Colonic mucosa (tissue), 4 donors: ENCODE results near the gene VENTX. TPM values are rescaled to one million over a fixed set of nuclear protein-coding genes. Genes with fewer than 3 reads are reported as not detected.

Source experiments
- DNase-seq: peaks from one replicate; pipeline ENCODE4 v3.0.0-alpha.2; 2020
- H3K27ac ChIP-seq: fragments of 200-600 bp; one replicate; pipeline ENCODE4 v1.8.0; 2021
- H3K27me3 ChIP-seq: fragments of 200-600 bp; one replicate; pipeline ENCODE4 v1.8.0; 2021
- H3K36me3 ChIP-seq: fragments of 200-600 bp; one replicate; pipeline ENCODE4 v1.8.0; 2021
- H3K4me1 ChIP-seq: fragments of 200-600 bp; one replicate; pipeline ENCODE4 v1.8.0; 2021; ENCODE audit warnings: mild to moderate bottlenecking
- H3K4me3 ChIP-seq: fragments of 200-600 bp; one replicate; pipeline ENCODE4 v1.8.0; 2021
- H3K9ac ChIP-seq, 2 donors: one replicate each; pipeline ENCODE4 v1.7.0; 2013; ENCODE audit warnings: control low read depth in 2 of 2, low read depth in 2 of 2, low read length in 2 of 2
- H3K9me3 ChIP-seq: fragments of 200-600 bp; one replicate; pipeline ENCODE4 v1.8.0; 2021
- intact Hi-C: fragments of 100-400 bp; cut with DNase I; formaldehyde crosslinking; loops from one replicate; pipeline ENCODE4 v1.14.1; 2022
- total RNA-seq, 2 donors: library from RNA; stranded (reverse); fragmentation: NEBNext Ultra II Directional in 1 of 2; extraction: Animal tissue kit (Norgen Biotek cat#: 25700) in 1 of 2; gene quantifications; one replicate each; pipeline ENCODE4 v1.2.1, GENCODE V29; 2021
- TF ChIP-seq, protein P1 (sequence below): fragments of 200-600 bp; IDR thresholded peaks from one replicate; pipeline ENCODE4 v1.8.0; 2022; ENCODE audit warnings: antibody characterized with exemption, mild to moderate bottlenecking
- donor health status: healthy.
- donor health status: DM: no; HTN: no; CAD: no.
- donor health status: DM: no; HTN: no; CAD: no.

The VENTX gene
- total RNA-seq, 2 donors from 2014 or later: 0.15 to 0.24 TPM

DNA sequence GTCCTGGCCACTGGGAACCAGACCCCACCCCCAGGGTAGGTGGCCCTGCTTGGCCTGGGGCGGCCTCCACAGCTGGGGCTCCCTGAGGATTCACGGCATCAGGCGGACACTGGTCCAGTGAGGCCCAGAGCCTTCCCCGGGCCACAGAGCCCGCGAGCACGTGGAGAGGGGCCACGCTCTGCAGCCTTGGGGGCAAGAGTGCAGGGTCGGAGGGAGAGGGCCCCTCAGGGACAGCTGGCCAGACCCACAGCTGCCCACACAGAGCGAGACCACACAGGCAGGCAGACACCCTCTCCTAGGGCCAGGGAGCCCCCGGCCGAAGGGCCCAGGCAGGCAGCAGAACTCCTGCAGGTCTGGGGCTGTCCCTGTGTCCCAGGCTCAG is 10.7 kb downstream of the VENTX start:
- H3K4me1 ChIP-seq: no peaks in the 10 kb centered on the region
- no peak for DNase-seq
- H3K27ac ChIP-seq: no peak overlapping the region
- H3K4me3 ChIP-seq: no peak overlapping the region
- no peaks in the 10 kb centered on the region for H3K9me3 ChIP-seq
- H3K27me3 ChIP-seq: peaks cover 21% of the 10 kb centered on the region
- H3K9ac ChIP-seq: no peak overlapping the region
- H3K36me3 ChIP-seq: no peaks in the 10 kb centered on the region
- intact Hi-C loops: no loop called here
- TF ChIP-seq, protein P1, sequence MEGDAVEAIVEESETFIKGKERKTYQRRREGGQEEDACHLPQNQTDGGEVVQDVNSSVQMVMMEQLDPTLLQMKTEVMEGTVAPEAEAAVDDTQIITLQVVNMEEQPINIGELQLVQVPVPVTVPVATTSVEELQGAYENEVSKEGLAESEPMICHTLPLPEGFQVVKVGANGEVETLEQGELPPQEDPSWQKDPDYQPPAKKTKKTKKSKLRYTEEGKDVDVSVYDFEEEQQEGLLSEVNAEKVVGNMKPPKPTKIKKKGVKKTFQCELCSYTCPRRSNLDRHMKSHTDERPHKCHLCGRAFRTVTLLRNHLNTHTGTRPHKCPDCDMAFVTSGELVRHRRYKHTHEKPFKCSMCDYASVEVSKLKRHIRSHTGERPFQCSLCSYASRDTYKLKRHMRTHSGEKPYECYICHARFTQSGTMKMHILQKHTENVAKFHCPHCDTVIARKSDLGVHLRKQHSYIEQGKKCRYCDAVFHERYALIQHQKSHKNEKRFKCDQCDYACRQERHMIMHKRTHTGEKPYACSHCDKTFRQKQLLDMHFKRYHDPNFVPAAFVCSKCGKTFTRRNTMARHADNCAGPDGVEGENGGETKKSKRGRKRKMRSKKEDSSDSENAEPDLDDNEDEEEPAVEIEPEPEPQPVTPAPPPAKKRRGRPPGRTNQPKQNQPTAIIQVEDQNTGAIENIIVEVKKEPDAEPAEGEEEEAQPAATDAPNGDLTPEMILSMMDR: no peak

DNA sequence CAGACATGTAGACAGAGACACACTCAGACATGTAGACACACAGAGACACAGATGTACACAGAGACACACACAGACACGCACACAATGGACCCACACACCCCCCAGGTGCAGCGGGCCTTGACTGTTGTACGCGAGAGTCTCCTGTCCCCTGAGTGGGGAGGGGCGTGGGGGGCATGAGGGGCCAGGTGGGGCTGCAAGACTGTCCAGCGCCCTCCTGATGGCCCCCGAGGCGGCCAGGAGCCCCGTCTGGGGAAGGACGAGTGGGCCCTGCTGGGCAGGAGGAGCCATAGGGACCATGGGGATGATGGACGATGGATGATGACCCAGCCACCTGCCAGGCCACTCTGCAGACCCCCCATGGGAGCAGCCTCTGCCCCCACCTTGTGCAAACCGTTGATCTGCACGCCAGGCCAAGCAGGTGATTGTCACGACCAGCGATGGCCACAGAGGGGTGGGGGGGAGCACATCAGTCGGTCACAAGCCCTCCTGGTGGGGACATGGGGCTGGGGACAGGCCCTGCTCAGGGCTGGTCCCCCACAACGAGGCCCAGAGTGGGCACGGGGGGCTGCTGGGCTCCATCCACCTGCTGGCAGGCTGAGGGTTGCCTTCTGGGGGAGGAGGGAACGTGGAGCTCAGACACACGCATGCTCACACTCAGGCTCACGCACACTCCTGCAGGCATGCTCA is 11.6 kb downstream of the VENTX start:
- DNase-seq: no peak
- Histone ChIP-seq H3K4me1 (no peaks in the 10 kb centered on the region), H3K9ac (no peak overlapping the region), H3K9me3 (no peaks in the 10 kb centered on the region), H3K4me3 (no peak overlapping the region), H3K36me3 (no peaks in the 10 kb centered on the region), H3K27me3 (peaks cover 21% of the 10 kb centered on the region), H3K27ac (no peak overlapping the region)
- TF ChIP-seq, protein P1: no peak
- intact Hi-C loops: no loop called here

DNA sequence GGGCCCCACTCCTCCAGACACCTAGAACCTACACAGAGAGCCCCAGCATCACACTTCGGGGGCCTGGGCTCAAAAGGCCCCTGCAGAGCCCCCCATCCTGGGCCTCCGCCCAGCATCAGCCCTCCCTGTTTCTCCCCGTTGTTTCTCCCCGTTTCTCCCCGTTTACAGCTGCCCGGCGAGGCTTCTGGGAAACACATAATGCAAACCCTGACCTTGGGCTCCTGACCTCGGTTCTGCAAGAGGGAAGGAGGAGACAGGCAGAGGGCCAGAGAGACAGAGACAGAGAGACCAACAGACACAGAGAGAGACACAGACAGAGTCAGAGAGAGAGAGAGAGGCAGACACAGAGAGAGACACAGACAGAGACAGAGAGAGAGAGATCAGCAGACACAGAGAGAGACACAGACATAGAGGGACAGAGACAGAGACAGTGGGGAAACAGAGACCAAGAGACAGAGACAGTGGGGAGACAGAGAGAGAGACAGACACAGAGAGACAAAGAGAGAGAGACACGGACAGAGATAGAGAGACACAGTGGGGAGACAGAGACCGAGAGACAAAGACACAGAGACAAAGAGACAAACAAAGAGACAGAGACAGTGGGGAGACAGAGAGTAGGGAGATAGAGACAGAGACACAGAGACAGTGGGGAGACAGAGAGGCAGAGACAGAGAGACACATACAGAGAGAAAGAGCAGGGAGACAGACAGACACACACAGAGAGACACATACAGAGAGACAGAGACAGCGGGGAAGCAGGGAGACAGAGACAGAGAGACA is 12.5 kb downstream of the VENTX start:
- no peaks in the 10 kb centered on the region for H3K9me3 ChIP-seq
- DNase-seq: no peak

DNA sequence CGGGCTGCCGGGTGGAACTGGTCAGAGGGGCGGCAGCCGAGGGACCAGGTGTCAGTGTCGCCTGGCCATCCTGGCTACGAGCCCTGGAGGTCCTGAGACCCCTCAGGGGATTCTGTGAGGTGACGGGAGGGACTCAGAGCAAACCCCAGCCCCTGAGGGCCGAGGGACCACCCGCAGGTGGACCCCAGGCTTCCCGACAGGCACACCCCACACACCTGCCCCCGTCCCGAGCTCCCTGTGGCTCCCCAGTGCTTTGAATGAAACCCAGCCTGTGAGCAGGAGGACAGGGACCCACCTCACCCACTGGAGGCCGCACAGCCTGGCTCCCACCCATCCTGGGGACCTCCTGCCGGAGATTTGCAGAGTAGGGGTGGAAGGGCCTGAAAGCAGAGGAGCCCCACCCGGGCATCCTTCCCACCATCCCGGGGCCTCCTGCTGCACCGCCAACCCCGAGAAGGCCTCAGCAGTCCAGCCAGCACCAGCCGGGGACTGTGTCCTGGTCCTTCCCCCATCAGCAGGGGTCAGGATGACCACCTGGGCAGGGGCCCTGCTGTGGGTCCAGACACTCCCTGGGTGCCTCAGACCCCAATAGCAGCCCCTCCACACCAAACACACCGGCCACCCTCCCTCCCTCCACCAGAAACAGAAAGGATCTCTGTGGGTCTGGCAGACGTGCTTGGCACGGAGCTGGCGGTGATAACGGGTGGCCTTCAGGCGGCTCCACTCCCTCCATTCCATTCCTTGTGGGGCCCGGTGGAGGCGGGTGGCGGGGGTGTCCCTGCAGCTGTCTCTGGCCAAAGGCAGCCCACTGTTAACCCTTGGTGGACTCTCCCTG is 13.9 kb downstream of the VENTX start:
- Histone ChIP-seq H3K4me1 (no peaks in the 10 kb centered on the region), H3K9ac (no peak overlapping the region), H3K4me3 (no peak overlapping the region), H3K36me3 (no peaks in the 10 kb centered on the region), H3K9me3 (no peaks in the 10 kb centered on the region), H3K27ac (no peak overlapping the region), H3K27me3 (peaks cover 17% of the 10 kb centered on the region)
- intact Hi-C loops: no loop called here
- no peak for DNase-seq
- TF ChIP-seq, protein P1: no peak

More for the DNA sequence above, 12.5 kb downstream of the VENTX start:
- TF ChIP-seq, protein P1: no peak
- Histone ChIP-seq H3K36me3 (no peaks in the 10 kb centered on the region), H3K27me3 (peaks cover 21% of the 10 kb centered on the region), H3K9ac (no peak overlapping the region), H3K27ac (no peak overlapping the region), H3K4me1 (no peaks in the 10 kb centered on the region), H3K4me3 (no peak overlapping the region)
- intact Hi-C loops: no loop called here

DNA sequence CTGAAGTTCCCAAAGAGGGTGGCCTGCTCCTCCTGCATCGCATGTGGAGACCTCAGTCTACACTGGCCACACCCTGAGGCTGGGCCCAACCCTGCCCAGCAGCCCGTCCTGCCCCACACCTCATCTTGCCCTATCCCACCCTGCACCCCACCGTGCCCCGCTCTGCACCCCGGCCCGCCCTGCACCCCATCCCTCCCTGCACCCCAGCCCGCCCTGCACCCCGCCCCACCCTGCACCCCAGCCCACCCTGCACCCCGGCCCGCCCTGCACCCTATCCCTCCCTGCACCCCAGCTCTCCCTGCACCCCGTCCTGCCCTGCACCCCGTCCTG is 14.5 kb downstream of the VENTX start:
- no peak overlapping the region for H3K27ac ChIP-seq
- H3K9me3 ChIP-seq: no peaks in the 10 kb centered on the region
- no peak overlapping the region for H3K4me3 ChIP-seq
- H3K9ac ChIP-seq: no peak overlapping the region
- no peak for DNase-seq
- H3K4me1 ChIP-seq: peaks cover 1% of the 10 kb centered on the region
- peaks cover 11% of the 10 kb centered on the region for H3K27me3 ChIP-seq
- TF ChIP-seq, protein P1: no peak
- H3K36me3 ChIP-seq: no peaks in the 10 kb centered on the region
- intact Hi-C loops: no loop called here
